HuH-7 (cell line): Measurements from ENCODE around the gene ZYG11A.

ENCODE experiments used
- DNase-seq: peaks from one replicate; pipeline ENCODE4 v3.0.0; 2011; ENCODE audit warnings: low spot score

ZYG11A gene

DNA sequence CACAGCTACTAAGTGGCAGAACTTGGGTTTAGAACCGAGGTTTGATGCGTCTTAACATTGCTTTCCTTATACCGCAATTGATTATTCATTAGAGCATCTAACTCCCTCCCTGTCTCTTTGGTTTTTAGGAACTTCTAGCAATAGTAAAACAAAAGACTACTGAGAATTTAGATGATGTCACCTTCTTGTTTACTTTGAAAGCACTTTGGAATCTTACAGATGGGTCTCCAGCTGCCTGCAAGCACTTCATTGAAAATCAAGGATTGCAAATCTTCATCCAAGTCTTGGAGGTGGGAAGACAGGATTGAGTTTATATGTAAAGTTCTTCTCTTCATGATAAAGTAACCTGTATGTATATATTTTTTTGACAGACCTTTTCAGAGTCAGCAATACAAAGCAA, 35.0 kb downstream of the ZYG11A start:
- no peak for DNase-seq

DNA sequence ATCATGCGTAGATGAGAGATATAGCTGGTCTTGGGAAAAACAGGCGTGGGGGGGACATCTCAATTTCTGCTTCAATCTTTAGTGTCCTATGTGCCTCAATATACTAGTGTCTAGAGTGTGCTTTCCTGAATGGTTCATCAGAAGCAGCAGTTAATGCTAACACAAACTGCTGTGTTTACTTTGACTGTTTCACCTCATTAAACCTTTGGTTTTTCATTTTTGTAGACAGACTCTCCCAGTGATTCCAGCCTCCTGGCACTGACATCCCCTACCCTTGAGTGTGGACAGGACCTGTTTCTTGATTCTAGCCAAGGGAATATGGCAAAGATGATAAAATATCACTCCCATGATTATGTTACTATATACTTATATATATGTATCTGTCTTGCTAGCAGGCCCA, 37.6 kb downstream of the ZYG11A start:
- DNase-seq, result no peak

DNA sequence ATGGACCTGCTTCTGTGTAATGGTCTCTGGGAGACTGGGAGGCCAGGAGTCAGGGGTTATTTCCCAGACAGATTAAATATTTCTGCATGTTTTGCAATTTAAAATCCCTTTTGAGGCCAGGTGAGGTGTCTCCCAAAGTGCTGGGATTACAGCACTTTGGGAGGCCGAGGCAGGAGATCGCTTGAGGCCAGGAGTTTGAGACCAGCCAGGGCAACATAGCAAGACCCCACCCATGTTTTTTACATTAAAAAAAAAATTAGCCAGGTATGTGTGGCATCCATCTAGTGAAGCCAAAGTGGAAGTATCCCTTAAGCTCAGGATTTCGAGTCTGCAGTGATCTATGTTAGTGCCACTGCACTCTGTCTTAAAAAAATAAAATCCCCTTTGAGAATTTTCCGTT, 44.9 kb downstream of the ZYG11A start:
- no peak for DNase-seq

DNA sequence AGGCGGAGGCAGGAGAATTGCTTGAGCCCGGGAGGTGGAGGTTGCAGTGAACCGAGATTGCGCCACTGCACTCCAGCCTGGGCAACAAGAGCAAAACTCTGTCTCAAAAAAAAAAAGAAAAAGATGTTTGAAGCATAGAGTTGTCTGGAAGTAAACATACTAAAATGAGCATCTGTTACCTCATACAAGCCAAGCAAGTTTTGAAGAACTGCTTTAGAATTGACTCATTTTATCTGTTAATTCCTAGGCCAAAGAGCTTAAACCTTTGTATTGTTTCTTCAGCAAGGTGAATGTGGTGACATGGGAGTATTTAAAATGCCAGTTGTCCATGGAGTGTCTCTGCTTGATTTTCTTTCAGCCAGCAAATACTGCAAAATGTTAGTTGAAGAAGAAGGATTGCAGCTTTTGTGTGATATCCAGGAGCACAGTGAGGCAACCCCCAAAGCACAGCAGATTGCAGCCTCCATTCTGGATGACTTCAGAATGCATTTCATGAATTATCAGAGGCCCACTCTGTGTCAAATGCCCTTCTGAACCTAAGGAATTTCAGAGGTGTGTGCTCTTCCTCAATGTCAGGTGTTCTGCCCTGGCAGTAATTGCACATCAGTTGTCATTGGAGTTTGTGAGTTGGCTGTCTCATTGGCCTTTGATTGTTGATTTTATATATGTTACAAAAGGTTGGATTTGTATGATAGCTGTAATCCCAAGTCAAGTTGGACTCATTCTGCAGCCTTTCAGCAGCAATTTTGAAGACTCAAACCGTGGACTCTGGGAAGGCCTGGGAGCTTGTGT, 50.1 kb downstream of the ZYG11A start:
- no peak for DNase-seq

DNA sequence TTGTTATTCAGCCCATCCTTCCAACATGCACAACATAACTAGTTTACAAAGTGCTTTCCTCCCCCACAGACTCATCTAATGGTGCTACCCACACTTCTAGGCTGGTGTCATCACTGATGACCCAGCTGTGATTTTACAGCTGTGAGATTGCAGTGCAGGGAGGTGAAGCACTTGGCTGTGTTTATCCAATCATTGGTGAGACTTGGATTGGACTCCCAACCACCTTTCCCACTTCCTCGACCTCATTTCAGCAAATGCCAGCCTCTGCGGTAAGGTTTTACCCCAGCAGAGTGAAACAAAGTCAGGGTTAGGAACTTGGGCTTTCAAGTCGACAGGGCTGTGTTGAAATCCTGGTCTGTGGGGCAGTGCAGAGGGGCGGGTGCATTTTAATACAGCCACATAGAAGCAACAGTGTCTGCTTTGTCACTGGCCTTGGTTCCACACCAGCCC, 56.9 kb downstream of the ZYG11A start:
- no peak for DNase-seq

DNA sequence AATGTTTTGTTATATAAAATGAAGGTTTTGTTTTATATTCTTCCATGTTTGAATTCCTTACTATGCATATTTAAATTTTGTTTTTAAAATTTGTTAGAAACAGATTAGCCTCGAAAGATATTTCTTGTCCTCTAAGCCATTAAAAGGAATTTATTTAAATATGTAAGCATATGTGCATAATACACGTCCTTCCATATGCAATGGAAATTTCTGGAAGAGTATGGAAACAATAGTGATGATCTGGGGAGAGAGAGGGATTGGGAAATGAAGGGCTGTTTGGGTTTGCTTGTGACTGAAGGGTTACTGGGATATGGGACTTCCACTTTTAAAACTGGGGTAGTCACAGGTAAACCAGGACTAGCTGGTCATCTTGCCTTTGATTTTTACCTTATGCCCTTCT, 57.8 kb downstream of the ZYG11A start:
- no peak for DNase-seq

DNA sequence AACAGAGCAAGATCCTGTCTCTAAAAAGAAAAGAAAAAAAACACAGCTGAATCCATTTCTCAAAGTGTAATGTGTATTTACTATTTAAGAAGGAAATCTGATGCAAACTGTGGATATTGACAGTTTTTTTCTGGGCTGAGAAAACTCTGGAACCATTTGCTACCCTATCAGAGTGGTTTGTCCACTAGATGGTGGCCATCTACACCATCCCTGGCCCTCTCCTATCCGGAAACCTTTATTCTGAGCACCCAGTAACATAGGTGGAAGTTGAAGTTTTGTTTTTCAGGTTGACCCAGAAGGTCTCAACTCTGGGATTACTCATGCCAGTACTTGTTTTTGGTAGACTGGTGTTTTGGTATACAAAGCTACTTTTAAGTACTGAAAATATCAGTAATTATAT, 58.8 kb downstream of the ZYG11A start:
- no peak for DNase-seq

DNA sequence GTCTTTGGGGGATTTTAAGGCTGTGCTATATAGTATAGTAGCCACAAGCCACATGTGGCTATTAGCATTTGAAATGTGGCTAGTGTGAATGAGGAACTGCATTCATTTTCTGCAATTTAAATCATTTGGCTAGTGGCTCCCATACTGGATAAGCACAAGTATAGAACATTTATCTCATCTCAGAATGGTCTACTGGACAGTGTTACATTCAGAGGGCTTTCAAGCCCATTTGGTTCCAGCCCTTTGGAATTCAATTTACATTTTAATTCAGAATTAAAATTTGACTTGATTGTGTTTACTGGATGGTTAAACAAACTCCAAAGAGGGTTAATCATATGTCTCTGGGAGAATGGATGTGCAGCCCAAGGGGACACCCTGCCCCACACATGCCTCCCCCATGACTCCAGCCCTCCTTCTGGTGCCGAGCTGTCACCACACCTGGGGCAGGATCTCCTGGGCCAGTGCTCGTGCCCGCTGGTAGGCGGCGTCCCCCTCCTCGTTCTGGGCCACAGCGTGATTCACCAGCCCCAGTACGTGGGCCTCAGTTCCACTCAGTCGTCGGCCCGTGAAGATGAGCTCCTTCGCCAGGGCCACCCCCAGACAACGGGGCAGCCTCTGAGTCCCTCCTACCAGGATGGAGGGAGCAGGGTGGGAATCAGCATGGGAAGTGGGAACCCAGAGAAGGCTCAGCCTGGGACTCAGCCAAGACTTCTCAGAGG, 61.8 kb downstream of the ZYG11A start:
- no peak for DNase-seq

DNA sequence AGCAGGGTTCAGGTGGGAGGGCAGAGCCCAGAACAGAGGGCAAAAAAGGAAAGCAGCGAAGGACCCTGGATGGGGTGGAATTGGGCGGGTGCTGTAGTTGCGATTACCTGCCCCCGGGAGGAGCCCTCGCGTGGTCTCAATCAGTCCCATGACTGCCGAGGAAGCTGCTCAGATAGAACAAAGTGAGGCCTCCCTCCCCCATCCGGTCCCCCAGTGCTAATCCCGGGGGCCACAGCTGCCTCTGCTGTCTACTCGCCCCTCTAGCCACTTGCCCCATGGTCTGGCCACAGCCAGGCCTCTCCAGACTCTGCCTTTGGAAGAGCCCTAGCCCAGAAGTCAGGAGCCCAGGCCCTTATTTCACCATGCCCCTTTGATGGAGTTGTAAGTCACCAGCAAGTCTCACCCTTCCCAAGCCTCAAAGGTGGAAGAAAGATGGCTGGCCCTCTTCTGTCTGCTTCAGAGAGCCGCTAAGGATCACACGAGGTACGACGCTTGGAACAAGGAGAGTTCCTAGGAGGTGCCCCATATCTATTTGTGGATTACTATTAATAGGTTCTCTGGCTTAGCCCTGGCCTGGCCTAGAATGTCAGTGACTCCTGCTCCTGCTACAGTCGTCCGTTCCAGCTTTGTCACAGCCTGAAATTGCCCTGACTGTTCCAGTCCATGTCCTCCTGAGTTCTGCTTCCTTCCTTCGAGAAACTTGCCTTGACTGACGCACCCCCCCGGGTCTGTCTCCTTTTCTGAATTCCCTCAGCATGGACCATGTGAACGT, 62.6 kb downstream of the ZYG11A start:
- peak; percentile 65 for DNase-seq

DNA sequence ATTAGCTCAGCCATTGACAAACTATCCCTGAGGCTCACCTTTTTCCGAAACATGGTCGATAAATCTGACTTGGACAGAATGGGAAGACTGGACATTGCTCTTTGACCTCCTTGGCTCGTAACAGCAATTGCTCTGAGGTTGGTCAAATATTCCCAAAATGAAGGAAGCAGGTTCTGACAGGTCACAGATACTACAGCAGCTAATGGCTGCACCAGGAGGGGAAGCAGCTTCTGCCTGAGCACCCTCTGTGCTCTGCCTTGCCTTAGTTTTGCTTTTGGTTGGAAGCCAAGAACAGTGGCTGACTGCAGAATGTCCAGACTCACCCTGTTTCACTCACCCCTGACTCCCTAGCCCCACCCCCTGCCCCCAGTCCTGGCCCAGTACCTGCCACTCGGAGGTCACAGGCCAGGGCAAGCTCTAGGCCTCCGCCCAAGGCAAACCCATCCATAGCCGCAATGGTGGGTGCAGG, 63.6 kb downstream of the ZYG11A start:
- no peak for DNase-seq

DNA sequence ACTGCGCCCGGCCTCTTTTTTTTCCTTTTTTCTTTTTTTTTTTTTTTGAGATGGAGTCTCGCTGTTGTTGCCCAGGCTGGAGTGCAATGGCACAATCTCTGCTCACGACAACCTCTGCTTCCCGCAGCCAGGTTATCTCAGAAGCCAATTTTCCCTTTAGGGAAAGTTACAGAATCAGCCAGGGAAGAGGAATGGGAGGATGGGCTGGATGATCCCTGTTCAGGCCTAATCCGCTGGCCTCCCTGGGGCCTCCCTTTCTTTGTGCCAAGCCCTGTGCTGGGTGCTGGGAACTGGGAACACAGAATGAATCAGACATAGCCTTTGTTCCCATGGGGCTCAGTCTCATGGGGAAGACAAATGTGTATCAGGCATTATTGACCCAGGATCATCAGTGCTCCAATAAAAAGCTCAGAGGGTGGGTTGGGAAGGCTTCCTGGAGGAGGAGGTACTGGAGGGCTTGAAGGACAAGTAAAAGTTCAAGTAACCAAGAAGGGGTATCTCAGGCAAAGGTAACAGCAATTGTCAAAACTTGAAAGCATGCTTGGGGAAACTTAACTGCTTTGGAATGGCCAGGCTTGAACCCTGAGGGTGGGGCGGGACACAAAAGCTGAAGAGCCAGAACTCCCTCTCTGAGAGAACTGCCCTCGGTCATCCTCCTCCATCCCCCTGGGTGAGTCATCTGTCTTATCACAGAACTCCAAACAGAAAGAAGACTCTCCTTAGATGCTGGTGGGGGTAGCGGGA, 64.7 kb downstream of the ZYG11A start:
- no peak for DNase-seq

DNA sequence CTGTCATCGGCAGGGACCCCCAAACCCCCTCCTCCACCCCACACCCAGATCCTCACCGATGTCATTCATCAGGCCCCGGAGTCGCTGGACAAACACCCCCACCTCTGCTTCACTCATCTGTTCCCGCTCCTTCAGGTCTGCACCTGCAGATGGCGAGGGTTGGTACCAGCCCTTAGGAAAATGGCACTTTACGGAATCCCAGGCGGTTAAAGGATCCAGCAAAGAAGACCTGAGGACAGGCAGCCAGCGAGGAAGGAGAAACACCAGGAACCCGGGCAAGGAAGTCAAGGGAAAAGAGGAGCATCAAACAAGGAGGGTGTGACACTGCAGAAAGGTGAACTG, 65.2 kb downstream of the ZYG11A start:
- DNase-seq, result no peak

DNA sequence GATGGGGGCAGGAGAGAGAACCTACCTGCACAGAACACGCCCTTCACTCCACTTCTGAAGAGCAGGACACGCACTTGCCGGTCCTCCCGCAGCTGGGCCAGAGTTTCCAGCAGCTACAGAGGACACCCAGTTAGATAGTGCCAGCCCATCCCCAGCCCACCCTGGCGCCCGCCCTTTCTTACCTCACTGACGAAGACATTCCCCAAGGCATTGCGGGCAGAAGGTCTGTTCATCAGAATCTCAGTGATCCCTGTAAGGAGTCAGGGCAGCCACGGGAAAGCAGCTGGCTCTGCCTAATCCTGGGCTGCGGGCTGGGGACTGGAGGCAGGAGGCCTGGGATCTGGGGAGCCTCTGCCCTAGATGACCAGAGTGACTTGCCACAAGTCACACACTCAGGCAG, 69.0 kb downstream of the ZYG11A start:
- DNase-seq, result no peak

DNA sequence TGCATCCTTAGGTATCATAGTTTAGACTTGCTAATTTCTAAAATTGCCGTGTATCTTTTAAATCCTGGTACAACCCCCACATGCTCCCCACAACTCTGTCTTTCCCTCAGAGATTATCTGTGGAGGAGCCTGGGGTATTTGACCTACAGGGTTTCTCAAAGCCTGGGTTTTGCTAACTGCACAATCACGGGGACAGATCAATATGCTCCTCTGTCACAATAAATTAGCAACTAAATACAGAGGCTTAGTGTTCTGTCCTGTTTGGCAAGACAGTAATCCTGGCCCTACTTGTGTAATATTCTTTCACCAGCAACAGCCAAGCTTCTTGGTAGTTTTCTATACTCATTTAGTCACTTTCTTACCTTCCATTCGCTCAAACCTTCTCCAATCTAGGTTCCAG, 70.5 kb downstream of the ZYG11A start:
- DNase-seq, result no peak

DNA sequence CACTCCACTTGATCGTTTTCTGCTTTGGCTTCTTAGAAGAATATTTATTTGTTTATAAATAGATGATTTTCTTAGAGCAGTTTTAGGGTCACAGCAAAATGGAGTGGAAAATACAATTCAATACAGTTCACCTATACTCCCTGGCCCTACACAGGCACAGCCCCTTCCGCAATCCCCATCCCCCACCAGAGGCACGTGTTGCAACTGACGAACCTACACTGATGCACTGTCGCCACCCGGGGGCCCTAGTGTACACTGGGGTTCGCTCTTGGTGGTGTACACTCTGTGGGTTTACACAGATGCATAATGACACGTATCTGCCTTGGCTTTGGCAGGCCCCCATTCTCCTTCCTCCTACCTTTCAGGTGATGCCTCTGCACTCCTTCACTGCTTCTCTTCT, 71.0 kb downstream of the ZYG11A start:
- DNase-seq, result peak; percentile 65

DNA sequence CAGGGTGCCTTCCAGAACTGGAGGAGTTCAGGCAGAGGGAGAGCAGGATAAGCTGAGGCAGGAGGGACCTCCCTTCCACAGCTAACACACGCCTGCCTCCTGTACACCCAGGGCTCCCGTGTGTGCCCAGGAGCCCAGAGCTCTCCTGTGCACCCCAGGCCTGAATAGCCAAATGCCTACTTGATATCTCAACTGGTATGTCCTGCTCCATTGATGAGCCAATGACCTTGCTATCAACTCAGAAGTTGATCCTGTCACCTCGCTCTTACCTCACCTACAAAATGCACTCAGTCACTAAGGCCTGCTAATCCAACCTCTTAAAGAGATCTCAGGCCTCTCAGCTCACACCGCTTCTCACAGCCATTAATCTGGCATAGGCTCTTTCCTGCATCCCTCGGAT, 71.9 kb downstream of the ZYG11A start:
- DNase-seq, result no peak

DNA sequence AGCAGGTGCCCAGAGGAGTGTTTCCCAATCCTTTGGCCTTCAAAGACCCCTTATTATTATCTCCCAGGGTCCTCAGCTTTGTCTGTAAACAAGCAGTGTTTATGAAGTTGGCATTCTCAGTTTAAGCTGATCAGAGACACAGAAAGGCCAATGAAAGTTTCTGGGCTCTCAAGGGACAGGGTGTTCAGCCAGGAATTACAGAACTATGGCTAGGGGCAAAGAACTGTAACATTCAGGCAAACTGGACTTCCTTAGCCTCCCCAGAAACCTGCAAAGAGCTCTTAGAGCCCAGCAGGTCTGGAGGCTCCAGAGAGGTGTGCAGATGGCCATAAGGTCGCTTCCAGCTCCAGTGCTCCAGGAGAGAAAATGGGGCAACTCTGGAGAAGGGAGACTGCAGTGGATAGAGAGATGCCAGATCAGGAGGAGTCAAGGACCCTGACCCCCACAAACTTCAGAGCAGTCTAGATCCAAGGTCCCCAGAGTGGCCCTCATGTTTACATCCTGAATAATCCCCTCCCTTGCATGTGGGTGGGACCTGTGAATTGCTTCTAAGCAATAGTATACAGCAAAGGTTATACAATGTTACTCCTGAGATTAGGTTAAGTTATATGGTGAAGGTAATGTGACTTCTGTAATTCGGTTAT, 72.8 kb downstream of the ZYG11A start:
- DNase-seq, result no peak

DNA sequence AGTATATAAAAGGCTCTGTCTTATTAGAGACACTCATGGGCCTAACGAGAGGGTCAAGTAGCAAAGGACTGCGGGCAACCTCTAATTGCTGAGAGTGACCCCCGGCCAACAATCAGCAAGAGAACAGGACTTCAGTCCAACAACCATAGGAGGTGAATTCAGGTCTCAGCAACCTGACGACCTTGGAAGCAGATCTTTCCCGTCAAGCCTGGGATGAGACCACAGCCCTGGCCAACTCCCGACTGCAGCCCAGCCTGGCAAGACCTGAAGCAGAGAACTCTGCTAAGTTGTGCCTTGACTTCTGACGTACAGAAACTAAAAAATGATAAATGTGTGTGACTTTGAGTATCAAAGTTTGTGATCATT, 73.3 kb downstream of the ZYG11A start:
- no peak for DNase-seq

DNA sequence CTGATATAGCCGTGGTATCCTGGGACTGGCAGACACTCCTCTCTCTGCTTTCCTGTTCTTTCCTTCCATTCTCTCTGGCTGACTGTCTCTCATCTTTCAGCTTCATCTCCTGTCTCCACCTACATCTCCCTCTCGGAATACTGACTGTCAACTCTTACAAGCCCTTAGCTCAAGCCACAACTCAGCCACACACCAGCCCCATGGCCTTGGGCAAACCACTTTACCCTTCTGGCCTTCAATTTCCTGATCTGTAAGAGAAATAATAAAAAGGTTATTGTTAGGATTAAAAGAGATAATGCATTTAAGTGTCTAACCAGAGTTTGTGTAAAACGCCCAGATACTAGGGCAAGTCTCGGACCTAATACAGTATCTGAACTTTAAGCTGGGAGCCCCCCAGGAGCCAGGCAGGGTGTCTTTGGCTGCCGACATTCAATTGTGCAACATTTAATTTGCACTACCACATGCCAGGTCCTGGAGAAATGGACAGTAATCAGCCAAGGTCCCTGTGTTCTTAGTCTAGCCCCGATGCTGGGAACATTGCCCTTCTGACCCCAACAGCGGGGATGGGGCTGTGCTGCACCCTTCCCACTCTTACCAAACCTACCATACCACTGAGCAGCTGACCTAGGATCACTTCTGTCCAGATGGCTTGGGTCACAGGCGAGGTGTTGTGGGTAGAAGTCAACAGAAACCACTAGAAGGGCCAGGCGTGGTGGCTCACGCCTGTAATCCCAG, 73.8 kb downstream of the ZYG11A start:
- DNase-seq, result no peak

DNA sequence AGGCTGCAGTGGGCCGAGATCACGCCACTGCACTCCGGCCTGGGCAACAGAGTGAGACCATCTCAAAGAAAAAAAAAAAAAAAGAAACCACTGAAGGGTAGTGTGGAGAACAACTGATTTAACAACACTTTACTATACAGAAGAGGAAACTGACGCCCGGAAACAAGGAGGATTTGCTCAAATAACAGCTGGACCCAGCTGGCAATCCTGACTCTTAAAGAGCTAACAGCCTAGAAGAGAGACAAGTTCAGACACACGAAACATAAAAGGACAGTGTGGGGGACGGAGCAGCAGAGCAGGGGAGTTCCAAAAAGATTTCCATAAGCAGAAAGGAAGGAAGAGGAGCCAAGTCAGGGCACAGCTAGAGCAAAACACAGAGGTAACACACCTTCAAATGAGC, 74.6 kb downstream of the ZYG11A start:
- DNase-seq, result no peak

DNA sequence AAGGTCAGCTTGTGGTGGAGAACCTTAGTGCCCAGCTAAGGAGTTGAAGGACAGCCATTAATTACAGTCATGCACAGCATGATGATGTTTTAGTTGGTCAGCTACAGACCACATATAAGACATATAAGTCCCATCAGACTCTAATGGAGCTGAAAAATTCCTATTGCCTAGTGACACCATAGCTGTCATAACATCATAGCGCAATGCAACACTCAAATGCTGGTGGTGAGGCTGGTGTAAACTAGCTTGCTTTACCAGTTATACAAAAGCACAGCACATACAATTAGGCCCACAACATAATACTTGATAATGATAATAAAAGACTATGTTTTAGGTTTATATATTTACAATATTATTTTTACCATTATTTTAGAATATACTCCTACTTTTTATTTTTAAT, 75.0 kb downstream of the ZYG11A start:
- no peak for DNase-seq
